A673 (cell line): ENCODE data around the gene IQCN.

Source experiments
- EZH2 ChIP-seq: fragments of 200-600 bp; sonication (generic); IDR thresholded peaks from 2 replicates; pipeline ENCODE4 v1.6.1; 2017; ENCODE audit warnings: borderline replicate concordance, low read depth, mild to moderate bottlenecking, mixed read lengths, antibody characterized with exemption, low read length; ENCODE audit not compliant: poor library complexity, severe bottlenecking
- TF ChIP-seq, protein P1 (sequence below): fragments of 300-800, 200-600 bp; sonication (generic); conservative IDR thresholded peaks from 2 replicates; pipeline ENCODE4 v1.5.1; 2017; ENCODE audit warnings: low read depth, mild to moderate bottlenecking, antibody characterized with exemption, low read length, moderate library complexity, mixed read lengths

DNA sequence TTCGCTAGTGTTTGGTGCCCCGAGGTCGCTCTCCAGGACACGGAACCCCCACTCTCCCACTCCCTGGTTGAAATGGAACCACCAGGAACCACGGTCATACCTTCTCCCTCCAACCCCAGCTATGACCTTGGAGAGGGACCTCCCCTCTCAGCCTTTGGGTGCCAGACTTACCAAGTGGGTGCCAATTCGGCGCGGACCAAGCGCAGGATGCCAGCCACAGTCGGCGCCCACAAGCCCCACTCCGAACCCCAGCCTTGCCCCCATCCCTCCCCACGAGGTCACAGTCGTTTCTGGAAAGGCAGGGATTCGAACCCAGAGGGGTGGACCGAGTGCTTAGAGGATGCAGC is 48.9 kb downstream of the IQCN start:
- TF ChIP-seq, protein P1, sequence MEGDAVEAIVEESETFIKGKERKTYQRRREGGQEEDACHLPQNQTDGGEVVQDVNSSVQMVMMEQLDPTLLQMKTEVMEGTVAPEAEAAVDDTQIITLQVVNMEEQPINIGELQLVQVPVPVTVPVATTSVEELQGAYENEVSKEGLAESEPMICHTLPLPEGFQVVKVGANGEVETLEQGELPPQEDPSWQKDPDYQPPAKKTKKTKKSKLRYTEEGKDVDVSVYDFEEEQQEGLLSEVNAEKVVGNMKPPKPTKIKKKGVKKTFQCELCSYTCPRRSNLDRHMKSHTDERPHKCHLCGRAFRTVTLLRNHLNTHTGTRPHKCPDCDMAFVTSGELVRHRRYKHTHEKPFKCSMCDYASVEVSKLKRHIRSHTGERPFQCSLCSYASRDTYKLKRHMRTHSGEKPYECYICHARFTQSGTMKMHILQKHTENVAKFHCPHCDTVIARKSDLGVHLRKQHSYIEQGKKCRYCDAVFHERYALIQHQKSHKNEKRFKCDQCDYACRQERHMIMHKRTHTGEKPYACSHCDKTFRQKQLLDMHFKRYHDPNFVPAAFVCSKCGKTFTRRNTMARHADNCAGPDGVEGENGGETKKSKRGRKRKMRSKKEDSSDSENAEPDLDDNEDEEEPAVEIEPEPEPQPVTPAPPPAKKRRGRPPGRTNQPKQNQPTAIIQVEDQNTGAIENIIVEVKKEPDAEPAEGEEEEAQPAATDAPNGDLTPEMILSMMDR, result no peak
- TF ChIP-seq EZH2, result peak; percentile 18
